ENCODE measurements around the gene PDYN. TPM values are rescaled to one million over a fixed set of nuclear protein-coding genes. Genes with fewer than 3 reads are reported as not detected.

The PDYN gene
- polyA plus RNA-seq, 3 donors = 0.34 to 0.55 (median 0.41) TPM

DNA sequence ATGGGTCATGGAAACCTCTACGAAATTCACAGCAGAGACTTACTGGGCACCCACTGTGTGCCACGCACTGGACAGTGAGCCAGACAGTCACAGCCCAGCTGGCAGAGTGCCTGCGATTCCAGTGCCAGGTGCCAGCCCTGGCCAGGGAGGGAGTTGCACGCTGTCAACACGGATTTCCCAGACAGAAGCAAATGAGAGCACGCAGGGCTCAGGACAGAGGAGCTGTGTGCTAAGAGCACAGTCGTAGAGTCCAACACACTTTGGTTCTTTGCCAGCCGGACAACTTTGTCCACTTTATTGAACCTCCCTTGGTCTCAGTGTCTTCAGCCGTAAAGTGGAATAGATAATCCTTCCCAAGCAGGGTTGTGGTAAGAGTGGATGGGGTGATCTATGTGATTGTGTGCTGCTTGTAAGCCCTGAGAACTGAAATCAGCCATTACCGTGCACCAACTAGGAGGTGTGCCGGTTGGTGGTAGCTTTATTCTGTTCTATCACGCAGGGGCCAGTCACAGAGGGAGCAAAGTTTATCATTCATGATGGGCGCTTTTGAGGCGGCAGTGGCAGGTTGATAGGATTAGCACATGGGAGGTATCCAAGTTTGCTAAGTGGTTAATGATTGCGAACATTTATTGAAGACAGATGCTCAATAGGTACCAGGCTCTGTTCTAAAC is 58.0 kb downstream of the PDYN start:
- no peak for DNase-seq

DNA sequence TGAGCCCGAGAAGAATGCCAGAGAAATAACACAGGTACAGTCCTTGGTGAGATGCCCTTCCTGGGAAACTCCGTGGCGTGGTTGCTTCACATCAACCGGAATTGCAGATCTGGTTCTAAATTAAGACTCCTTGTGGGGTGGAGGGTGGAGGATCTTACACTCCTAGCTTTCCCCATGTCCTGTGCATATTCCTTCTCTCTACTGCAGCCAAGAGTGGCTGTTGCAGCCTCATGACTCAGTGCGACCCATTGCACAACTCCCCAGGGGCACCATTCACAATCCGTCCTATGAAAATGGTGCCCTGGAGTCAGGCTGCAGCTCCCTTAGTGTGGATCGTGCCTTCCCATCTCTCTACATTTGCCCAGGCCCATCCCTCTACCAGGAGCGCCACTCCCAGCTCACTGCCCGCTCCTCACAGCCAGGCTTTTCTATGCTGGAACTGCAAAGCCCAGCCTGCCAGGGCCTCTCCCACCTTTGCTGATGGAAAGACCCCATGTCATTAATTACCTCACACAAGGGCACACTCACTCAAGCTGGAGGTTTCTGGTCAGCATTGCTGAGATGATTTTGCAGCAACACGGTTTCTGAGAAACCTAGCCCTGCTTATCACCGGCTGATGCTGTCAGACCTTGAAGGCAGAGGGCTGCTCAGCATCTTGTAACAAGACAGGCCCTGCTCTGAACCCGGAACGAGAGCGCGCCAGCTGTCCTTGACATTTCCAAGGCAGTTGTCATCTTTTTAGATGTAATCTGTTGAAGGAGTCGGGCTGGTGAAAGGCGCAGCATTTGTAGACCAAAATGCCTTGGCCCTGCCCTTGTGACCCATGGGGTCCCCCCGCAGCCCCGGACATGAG is 58.9 kb downstream of the PDYN start:
- DNase-seq = no peak

DNA sequence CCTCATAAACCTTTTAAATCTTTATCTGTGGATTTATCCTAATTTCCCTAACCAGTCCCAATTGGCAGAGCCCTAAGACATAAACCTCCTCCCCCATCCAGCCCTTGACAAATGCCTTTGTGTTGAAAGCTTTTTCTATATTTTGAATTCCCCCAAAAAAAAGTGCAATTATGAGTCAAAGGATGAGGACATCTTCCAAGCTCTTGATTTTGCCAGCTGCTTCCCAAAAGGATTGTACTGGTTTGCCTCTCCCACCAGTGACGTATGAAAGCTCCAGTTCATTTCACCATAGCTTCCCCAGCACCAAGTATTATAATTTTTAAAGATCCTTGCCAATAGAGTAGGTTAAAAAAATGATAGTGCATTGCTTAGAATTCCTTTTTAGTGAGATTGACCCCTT is 59.7 kb downstream of the PDYN start:
- no peak for DNase-seq

DNA sequence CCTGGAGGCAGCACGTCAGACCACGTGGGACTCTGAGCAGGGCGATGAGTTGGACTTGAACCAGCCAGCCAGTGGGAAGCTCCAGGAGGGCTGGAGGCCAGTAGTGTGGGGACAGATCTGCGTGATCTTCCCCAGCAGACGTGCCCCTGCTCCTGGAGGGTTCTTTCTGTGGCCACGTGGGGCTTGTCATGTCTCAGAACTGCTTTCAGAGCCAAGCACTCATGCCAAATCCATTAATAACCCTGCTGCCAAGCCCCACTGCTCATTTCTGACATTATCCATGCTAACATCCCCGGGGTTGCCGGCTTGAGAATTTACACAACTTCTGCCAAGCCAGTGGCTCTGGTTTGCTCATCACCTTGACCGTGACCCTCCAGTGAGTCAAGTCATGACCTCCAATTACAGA is 60.4 kb downstream of the PDYN start:
- no peak for DNase-seq

DNA sequence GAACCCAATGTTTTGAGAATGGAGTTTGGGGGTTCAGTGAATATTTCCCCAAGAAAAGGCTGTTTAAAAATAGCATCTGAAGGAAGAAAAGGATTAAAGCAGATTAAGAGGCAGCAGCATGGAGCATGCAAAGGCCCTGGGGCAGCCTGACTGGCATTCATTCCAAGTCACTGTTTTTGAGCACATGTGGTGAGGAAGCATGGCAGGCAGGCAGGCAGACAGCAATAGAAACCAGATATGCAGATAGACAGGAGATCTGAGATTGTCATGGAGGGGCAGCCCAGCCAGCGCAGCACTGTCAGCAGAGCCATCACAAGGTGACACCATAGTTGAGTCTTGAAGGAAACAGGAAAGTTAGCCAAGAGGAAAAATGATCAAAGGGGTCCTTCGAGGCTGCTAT is 60.9 kb downstream of the PDYN start:
- no peak for DNase-seq

DNA sequence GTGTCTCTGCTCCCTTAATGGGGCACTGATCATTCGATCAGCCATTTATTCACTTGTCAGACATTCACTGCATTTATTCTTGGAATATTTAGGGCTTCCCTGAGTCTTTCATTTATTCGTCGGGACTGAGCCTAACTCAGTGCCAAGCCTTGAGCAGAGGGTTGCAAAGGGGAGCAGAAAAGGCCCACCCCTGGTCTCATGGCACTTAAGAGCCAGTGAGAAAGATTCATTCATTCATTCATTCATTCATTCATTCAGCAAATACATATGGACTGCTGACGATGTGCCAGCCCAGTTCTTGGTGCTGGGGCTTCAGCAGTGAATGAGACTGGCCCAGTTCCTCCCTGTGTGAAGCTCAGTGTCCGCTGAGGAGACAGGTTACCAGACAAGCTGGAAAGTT is 62.0 kb downstream of the PDYN start:
- DNase-seq = no peak

- DNase-seq = no peak
Observed at GRCh38 chr20:1930165-1930564, 63.7 kb downstream of the PDYN start.

DNA sequence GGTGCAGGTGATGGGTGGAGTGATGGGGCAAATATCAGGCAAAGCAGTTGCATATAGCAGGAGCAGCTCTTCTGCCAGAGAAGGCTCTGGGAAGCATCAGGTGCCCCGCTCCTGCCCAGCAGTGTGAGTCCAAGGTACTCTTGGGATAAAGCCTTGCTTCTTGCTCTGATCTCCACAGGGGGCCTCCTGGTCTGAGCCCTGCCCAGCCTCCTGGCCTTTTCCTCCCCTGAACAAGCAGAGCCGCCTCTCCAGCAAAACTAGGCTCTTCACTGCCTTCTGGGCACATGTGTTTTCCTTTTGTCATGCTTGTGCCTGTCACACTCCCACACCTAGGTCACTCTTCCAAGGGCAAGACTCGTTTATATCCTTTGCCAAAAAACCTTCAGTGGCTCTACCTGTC is 64.4 kb downstream of the PDYN start:
- no peak for DNase-seq

GRCh38 chr20:1928782-1929181 is 65.1 kb downstream of the PDYN start:
- DNase-seq = no peak

Other genes with a start within 250 kb of the PDYN start
- 10 to 100 TPM; 28.1 to 29.9 (median 28.5) TPM for gene SIRPA, start 98.7 kb downstream of the PDYN start, polyA plus RNA-seq (ENCODE audit: insufficient read length in 3 of 3)
- gene STK35, start 107.8 kb upstream of the PDYN start, polyA plus RNA-seq (ENCODE audit: insufficient read length in 3 of 3) = 10 to 100 TPM; 18.6 to 21.4 (median 18.8) TPM